Hepatocyte (in vitro differentiated cells): ENCODE results near the gene ZNF454. TPM values are rescaled to one million over a fixed set of nuclear protein-coding genes. Genes with fewer than 3 reads are reported as not detected.

Experiments used
- DNase-seq: peaks from one replicate; pipeline ENCODE4 v3.0.0-alpha.2; 2016; ENCODE audit warnings: low spot score
- H2AFZ ChIP-seq: fragments of 200-600 bp; sonication (generic); 2 replicates; pipeline ENCODE4 v1.6.0; 2016; ENCODE audit warnings: antibody characterized with exemption, mild to moderate bottlenecking
- H3K27ac ChIP-seq: fragments of 200-600 bp; sonication (generic); 2 replicates; pipeline ENCODE4 v1.5.1; 2016; ENCODE audit warnings: mild to moderate bottlenecking
- H3K27me3 ChIP-seq: fragments of 200-600 bp; sonication (generic); 2 replicates; pipeline ENCODE4 v1.6.1; 2016
- H3K36me3 ChIP-seq: fragments of 200-600 bp; sonication (generic); replicated peaks from 2 replicates; pipeline ENCODE4 v1.5.1; 2016; ENCODE audit warnings: low read depth; ENCODE audit not compliant: insufficient read depth
- H3K4me1 ChIP-seq: fragments of 200-600 bp; sonication (generic); 2 replicates; pipeline ENCODE4 v1.5.1; 2016; ENCODE audit warnings: mild to moderate bottlenecking, moderate library complexity; ENCODE audit not compliant: insufficient read depth
- H3K4me2 ChIP-seq: fragments of 200-600 bp; sonication (generic); 2 replicates; pipeline ENCODE4 v1.6.0; 2016
- H3K4me3 ChIP-seq: fragments of 200-600 bp; sonication (generic); 2 replicates; pipeline ENCODE4 v1.5.1; 2016; ENCODE audit warnings: mild to moderate bottlenecking
- H3K79me2 ChIP-seq: fragments of 200-600 bp; sonication (generic); 2 replicates; pipeline ENCODE4 v1.6.0; 2017; ENCODE audit warnings: mild to moderate bottlenecking
- H3K9me2 ChIP-seq: fragments of 200-600 bp; sonication (generic); replicated peaks from 2 replicates; pipeline ENCODE4 v1.6.0; 2017; ENCODE audit warnings: mild to moderate bottlenecking; ENCODE audit not compliant: insufficient read depth
- H3K9me3 ChIP-seq: fragments of 200-600 bp; sonication (generic); 2 replicates; pipeline ENCODE4 v1.5.1; 2016; ENCODE audit warnings: low read depth, mild to moderate bottlenecking
- H4K20me1 ChIP-seq: fragments of 200-600 bp; sonication (generic); 2 replicates; pipeline ENCODE4 v1.6.0; 2016; ENCODE audit warnings: mild to moderate bottlenecking; ENCODE audit not compliant: insufficient read depth, poor library complexity, severe bottlenecking
- CTCF ChIP-seq: fragments of 200-600 bp; sonication (generic); IDR thresholded peaks from 2 replicates; pipeline ENCODE4 v1.5.1; 2016; ENCODE audit warnings: antibody characterized with exemption, mild to moderate bottlenecking; ENCODE audit not compliant: poor library complexity
- EZH2 ChIP-seq: fragments of 200-600 bp; sonication (generic); IDR thresholded peaks from 2 replicates; pipeline ENCODE4 v1.6.1; 2016; ENCODE audit warnings: antibody characterized with exemption, mild to moderate bottlenecking, borderline replicate concordance
- EZH2phosphoT487 ChIP-seq: fragments of 200-600 bp; sonication (generic); IDR thresholded peaks from one replicate; pipeline ENCODE4 v1.6.1; 2018; ENCODE audit warnings: antibody characterized with exemption, mild to moderate bottlenecking, low read depth, moderate library complexity; ENCODE audit not compliant: unreplicated experiment, severe bottlenecking
- WGBS: methylation state at CpG from one replicate; pipeline ENCODE4 v1.1.6; 2016; ENCODE audit warnings: low lambda C conversion rate; ENCODE audit errors: missing lambda C conversion rate; 5-methylcytosine and 5-hydroxymethylcytosine counted together
- polyA plus RNA-seq: library from polyadenylated mRNA; unstranded; fragments of >200 nt; fragmentation: Nextera tagmentation; extraction: Ambion mirVana; gene quantifications from 2 replicates; pipeline ENCODE4 v1.2.1, GENCODE V29; 2016
- total RNA-seq: library from RNA; depleted of rRNA; stranded (reverse); fragments of >200 nt; gene quantifications from 2 replicates; pipeline ENCODE4 v1.2.3, GENCODE V29; 2014

Gene ZNF454
- total and polyA plus RNA-seq, 2 experiments from 2014 or later: 0.07 TPM; not detected in 1

DNA sequence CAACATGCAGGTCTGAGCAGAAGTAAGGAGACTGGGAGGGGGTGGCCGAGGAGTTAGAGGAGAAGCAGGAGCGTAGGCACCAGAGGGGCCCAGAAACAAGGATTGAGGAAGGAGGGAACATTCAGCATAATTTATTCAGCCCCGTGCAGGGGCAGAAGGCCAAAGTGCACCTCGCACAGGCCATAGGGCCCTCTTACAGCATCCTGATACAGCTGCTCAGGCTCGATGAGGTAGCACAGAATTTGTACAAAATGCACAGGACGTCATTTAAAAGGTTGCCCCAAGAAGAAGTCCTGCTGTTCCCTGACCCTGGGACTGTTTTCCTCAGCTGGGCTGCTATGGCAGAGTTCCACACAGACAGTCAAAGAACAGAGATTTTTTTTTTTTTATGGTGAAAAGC lies 56.2 kb downstream of the ZNF454 start:
- WGBS: 84% methylated on average over 6 of the region's 6 CpGs
- H3K27me3 ChIP-seq: peaks cover 35% of the 10 kb centered on the region

GRCh38 chr5:178998441-178998840 lies 57.4 kb downstream of the ZNF454 start:
- H3K4me3 ChIP-seq: no peak overlapping the region
- H3K36me3 ChIP-seq: no peaks in the 10 kb centered on the region
- peaks cover 28% of the 10 kb centered on the region for H3K27me3 ChIP-seq
- TF ChIP-seq CTCF (no peak), EZH2 (no peak), EZH2phosphoT487 (no peak)
- 93% methylated on average over 13 of the region's 13 CpGs for WGBS
- no peaks in the 10 kb centered on the region for H3K9me2 ChIP-seq
- H3K4me2 ChIP-seq: no peak overlapping the region
- H3K4me1 ChIP-seq: no peaks in the 10 kb centered on the region
- H3K79me2 ChIP-seq: no peaks in the 10 kb centered on the region
- no peak overlapping the region for H3K27ac ChIP-seq
- no peaks in the 10 kb centered on the region for H3K9me3 ChIP-seq
- H2AFZ ChIP-seq: no peak overlapping the region
- no peak for DNase-seq
- no peaks in the 10 kb centered on the region for H4K20me1 ChIP-seq

More for the DNA sequence above, 56.2 kb downstream of the ZNF454 start:
- no peak for TF ChIP-seq CTCF
- no peak for TF ChIP-seq EZH2
- no peak for TF ChIP-seq EZH2phosphoT487
- H3K27ac ChIP-seq: no peak overlapping the region
- H3K4me2 ChIP-seq: no peak overlapping the region
- H3K9me2 ChIP-seq: no peaks in the 10 kb centered on the region
- no peaks in the 10 kb centered on the region for H3K36me3 ChIP-seq
- no peaks in the 10 kb centered on the region for H3K79me2 ChIP-seq
- H3K4me3 ChIP-seq: no peak overlapping the region
- no peak overlapping the region for H2AFZ ChIP-seq
- no peak for DNase-seq
- H3K4me1 ChIP-seq: no peaks in the 10 kb centered on the region
- no peaks in the 10 kb centered on the region for H3K9me3 ChIP-seq
- H4K20me1 ChIP-seq: no peaks in the 10 kb centered on the region

DNA sequence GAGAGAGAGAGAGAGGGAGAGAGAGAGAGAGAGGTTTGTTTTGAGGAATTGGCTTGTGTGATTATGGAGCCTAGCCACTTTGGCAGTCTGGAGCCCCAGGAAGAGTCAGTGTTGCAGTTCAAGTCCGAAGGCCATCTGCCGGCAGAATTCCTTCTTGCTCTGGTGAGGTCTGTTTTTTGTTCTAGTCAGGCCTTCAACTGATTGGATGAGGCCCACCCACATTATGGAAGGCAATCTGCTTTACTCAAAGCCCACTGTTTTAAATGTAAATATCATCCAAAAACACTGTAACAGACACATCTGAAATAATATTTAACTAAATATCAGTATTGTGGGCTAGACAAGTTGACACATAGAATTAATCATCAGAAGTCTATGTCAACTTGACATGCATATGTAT lies 65.6 kb downstream of the ZNF454 start:
- no peaks in the 10 kb centered on the region for H4K20me1 ChIP-seq
- 80% methylated on average over 2 of the region's 2 CpGs for WGBS
- no peak for DNase-seq
- no peaks in the 10 kb centered on the region for H3K79me2 ChIP-seq
- H3K4me3 ChIP-seq: no peak overlapping the region
- no peaks in the 10 kb centered on the region for H3K36me3 ChIP-seq
- no peak for TF ChIP-seq CTCF
- no peak for TF ChIP-seq EZH2
- TF ChIP-seq EZH2phosphoT487: no peak
- no peak overlapping the region for H3K27ac ChIP-seq
- H3K9me2 ChIP-seq: no peaks in the 10 kb centered on the region
- H3K27me3 ChIP-seq: no peaks in the 10 kb centered on the region
- H3K4me2 ChIP-seq: no peak overlapping the region
- H3K4me1 ChIP-seq: no peaks in the 10 kb centered on the region
- H2AFZ ChIP-seq: no peak overlapping the region
- no peaks in the 10 kb centered on the region for H3K9me3 ChIP-seq

GRCh38 chr5:179008667-179009066 lies 67.7 kb downstream of the ZNF454 start:
- Histone ChIP-seq H3K9me3 (no peaks in the 10 kb centered on the region), H3K36me3 (no peaks in the 10 kb centered on the region), H3K27me3 (no peaks in the 10 kb centered on the region), H3K4me3 (no peak overlapping the region), H3K9me2 (no peaks in the 10 kb centered on the region), H4K20me1 (no peaks in the 10 kb centered on the region), H2AFZ (no peak overlapping the region), H3K79me2 (no peaks in the 10 kb centered on the region), H3K4me2 (no peak overlapping the region), H3K27ac (no peak overlapping the region), H3K4me1 (no peaks in the 10 kb centered on the region)
- 36% methylated on average over 1 of the region's 1 CpG for WGBS
- DNase-seq: no peak
- TF ChIP-seq EZH2: no peak
- no peak for TF ChIP-seq EZH2phosphoT487
- TF ChIP-seq CTCF: no peak
